Measurements from ENCODE around the gene CIDEB.

CIDEB gene

DNA sequence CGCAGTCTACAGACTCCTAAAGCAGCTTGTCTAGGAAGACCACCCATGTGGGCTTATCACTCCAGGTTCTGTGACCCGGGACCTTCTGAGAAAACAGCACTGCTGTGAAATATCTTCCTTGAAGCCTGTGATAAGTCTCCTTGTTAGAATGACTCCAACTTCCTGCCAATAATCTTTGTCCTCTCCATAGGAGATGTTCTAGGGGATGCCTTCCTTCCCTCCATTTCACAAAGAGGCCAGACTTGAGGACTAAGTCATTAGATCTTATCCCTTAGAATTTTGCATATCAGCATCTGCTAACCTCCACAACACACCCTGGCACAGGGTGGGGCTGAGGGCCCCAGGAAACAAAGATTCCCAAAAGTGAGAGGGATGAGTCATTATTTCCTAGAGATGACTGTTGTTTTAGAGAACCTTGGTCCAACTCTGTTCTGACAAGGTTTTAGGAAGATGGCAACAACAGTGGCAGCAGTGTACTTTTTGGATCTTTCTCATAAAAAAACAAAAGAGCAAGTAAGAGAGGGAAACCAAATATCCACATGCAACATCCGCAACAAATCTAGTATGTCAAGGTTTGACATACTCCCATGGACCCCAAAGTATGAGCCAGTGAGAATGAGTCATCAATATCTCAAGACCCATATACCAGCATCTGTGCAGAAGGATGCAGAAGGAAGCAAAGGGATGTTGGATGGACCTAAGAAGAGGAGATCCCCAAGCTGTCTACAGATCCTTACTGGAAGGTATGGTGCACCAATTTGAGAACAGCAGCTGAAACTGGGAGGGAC is 9.6 kb upstream of the CIDEB start:
- Histone ChIP-seq H3K9me3 (ENCODE audit: insufficient read depth, low read length) (no peaks in the 10 kb centered on the region), H3K36me3 (ENCODE audit: low read length) (no peaks in the 10 kb centered on the region), H3K9me2 (replicated peaks; ENCODE audit: insufficient read depth, low read length) (no peaks in the 10 kb centered on the region), H3K27me3 (ENCODE audit: low read length) (no peaks in the 10 kb centered on the region), H3K4me3 (ENCODE audit: insufficient read depth, low read length, poor library complexity, severe bottlenecking) (no peak overlapping the region), H3K27ac (ENCODE audit: low read depth, low read length) (no peak overlapping the region), H3F3A (ENCODE audit: insufficient read depth) (no peaks in the 10 kb centered on the region), H4K20me1 (ENCODE audit: low read depth, low read length) (no peaks in the 10 kb centered on the region), H3K4me2 (ENCODE audit: low read depth, low read length, poor library complexity, severe bottlenecking) (no peak overlapping the region), H3K9ac (ENCODE audit: low read length) (no peak overlapping the region), H3K79me2 (ENCODE audit: insufficient read depth, low read length) (no peaks in the 10 kb centered on the region), H2AFZ (ENCODE audit: low read depth, low read length, severe bottlenecking) (no peak overlapping the region)
- no peak for TF ChIP-seq EZH2phosphoT487 (conservative IDR thresholded peaks at IDR 0.05; ENCODE audit: low read length)
- TF ChIP-seq, protein P1, sequence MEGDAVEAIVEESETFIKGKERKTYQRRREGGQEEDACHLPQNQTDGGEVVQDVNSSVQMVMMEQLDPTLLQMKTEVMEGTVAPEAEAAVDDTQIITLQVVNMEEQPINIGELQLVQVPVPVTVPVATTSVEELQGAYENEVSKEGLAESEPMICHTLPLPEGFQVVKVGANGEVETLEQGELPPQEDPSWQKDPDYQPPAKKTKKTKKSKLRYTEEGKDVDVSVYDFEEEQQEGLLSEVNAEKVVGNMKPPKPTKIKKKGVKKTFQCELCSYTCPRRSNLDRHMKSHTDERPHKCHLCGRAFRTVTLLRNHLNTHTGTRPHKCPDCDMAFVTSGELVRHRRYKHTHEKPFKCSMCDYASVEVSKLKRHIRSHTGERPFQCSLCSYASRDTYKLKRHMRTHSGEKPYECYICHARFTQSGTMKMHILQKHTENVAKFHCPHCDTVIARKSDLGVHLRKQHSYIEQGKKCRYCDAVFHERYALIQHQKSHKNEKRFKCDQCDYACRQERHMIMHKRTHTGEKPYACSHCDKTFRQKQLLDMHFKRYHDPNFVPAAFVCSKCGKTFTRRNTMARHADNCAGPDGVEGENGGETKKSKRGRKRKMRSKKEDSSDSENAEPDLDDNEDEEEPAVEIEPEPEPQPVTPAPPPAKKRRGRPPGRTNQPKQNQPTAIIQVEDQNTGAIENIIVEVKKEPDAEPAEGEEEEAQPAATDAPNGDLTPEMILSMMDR (IDR thresholded peaks at IDR 0.05; ENCODE audit: insufficient read depth, low read length, poor library complexity, severe bottlenecking): no peak

DNA sequence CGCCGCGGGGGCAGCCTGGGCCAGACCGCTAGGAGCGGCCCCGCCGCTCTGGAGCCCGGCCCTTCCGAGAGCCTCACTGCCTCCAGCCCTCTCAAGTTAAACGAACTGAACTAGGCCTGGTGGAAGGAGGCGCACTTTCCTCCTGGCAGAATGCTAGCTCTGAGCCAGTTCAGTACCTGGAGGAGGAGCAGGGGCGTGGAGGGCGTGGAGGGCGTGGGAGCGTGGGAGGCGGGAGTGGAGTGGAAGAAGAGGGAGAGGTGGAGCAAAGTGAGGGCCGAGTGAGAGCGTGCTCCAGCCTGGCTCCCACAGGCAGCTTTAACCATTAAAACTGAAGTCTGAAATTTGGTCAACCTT is 8.8 kb upstream of the CIDEB start:
- H3F3A ChIP-seq (ENCODE audit: insufficient read depth): no peaks in the 10 kb centered on the region
- H3K27me3 ChIP-seq (ENCODE audit: low read length): no peaks in the 10 kb centered on the region
- H3K79me2 ChIP-seq (ENCODE audit: insufficient read depth, low read length): no peaks in the 10 kb centered on the region
- H2AFZ ChIP-seq (ENCODE audit: low read depth, low read length, severe bottlenecking): no peak overlapping the region
- no peaks in the 10 kb centered on the region for H3K36me3 ChIP-seq (ENCODE audit: low read length)
- H3K4me2 ChIP-seq (ENCODE audit: low read depth, low read length, poor library complexity, severe bottlenecking): no peak overlapping the region
- no peaks in the 10 kb centered on the region for H4K20me1 ChIP-seq (ENCODE audit: low read depth, low read length)
- no peak overlapping the region for H3K4me3 ChIP-seq (ENCODE audit: insufficient read depth, low read length, poor library complexity, severe bottlenecking)
- no peaks in the 10 kb centered on the region for H3K9me3 ChIP-seq (ENCODE audit: insufficient read depth, low read length)
- H3K9me2 ChIP-seq (replicated peaks; ENCODE audit: insufficient read depth, low read length): no peaks in the 10 kb centered on the region
- H3K9ac ChIP-seq (ENCODE audit: low read length): no peak overlapping the region
- TF ChIP-seq EZH2phosphoT487 (conservative IDR thresholded peaks at IDR 0.05; ENCODE audit: low read length): no peak
- TF ChIP-seq, protein P1 (IDR thresholded peaks at IDR 0.05; ENCODE audit: insufficient read depth, low read length, poor library complexity, severe bottlenecking): no peak
- H3K27ac ChIP-seq (ENCODE audit: low read depth, low read length): no peak overlapping the region

DNA sequence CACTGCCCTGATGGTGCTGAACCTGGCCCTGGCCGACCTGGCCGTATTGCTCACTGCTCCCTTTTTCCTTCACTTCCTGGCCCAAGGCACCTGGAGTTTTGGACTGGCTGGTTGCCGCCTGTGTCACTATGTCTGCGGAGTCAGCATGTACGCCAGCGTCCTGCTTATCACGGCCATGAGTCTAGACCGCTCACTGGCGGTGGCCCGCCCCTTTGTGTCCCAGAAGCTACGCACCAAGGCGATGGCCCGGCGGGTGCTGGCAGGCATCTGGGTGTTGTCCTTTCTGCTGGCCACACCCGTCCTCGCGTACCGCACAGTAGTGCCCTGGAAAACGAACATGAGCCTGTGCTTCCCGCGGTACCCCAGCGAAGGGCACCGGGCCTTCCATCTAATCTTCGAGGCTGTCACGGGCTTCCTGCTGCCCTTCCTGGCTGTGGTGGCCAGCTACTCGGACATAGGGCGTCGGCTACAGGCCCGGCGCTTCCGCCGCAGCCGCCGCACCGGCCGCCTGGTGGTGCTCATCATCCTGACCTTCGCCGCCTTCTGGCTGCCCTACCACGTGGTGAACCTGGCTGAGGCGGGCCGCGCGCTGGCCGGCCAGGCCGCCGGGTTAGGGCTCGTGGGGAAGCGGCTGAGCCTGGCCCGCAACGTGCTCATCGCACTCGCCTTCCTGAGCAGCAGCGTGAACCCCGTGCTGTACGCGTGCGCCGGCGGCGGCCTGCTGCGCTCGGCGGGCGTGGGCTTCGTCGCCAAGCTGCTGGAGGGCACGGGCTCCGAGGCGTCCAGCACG is 8.2 kb upstream of the CIDEB start:
- Histone ChIP-seq H4K20me1 (ENCODE audit: low read depth, low read length) (no peaks in the 10 kb centered on the region), H3K79me2 (ENCODE audit: insufficient read depth, low read length) (no peaks in the 10 kb centered on the region), H3K9ac (ENCODE audit: low read length) (no peak overlapping the region), H3K27ac (ENCODE audit: low read depth, low read length) (no peak overlapping the region), H3F3A (ENCODE audit: insufficient read depth) (no peaks in the 10 kb centered on the region), H3K4me3 (ENCODE audit: insufficient read depth, low read length, poor library complexity, severe bottlenecking) (no peak overlapping the region), H3K9me3 (ENCODE audit: insufficient read depth, low read length) (no peaks in the 10 kb centered on the region), H3K36me3 (ENCODE audit: low read length) (no peaks in the 10 kb centered on the region), H2AFZ (ENCODE audit: low read depth, low read length, severe bottlenecking) (no peak overlapping the region), H3K4me2 (ENCODE audit: low read depth, low read length, poor library complexity, severe bottlenecking) (no peak overlapping the region), H3K9me2 (replicated peaks; ENCODE audit: insufficient read depth, low read length) (no peaks in the 10 kb centered on the region), H3K27me3 (ENCODE audit: low read length) (no peaks in the 10 kb centered on the region)
- no peak for TF ChIP-seq EZH2phosphoT487 (conservative IDR thresholded peaks at IDR 0.05; ENCODE audit: low read length)
- TF ChIP-seq, protein P1 (IDR thresholded peaks at IDR 0.05; ENCODE audit: insufficient read depth, low read length, poor library complexity, severe bottlenecking): no peak
